CD14-positive monocyte (primary cell): ENCODE data around the gene CSTB. TPM values are rescaled to one million over a fixed set of nuclear protein-coding genes. Genes with fewer than 3 reads are reported as not detected.

Source experiments
- DNase-seq, 3 donors: peaks; one replicate each; pipeline ENCODE4 v3.0.0-alpha.2; 2011 to 2022
- H2AFZ ChIP-seq: 2 replicates; pipeline ENCODE4 v1.6.0; 2012; ENCODE audit warnings: mild to moderate bottlenecking, low read depth, low read length, inconsistent platforms; ENCODE audit not compliant: insufficient read depth, poor library complexity, severe bottlenecking
- H3K27ac ChIP-seq, 2 donors: 1 replicate in 1 of 2; 2 replicates in 1 of 2; pipeline ENCODE4 v1.5.1; 2012 to 2013; ENCODE audit warnings: low read length in 2 of 2, control low read depth in 1 of 2, inconsistent platforms in 1 of 2, low read depth in 1 of 2, mild to moderate bottlenecking in 1 of 2
- H3K27me3 ChIP-seq, 2 donors: one replicate each; pipeline versions ENCODE4 v1.6.0 to v1.6.1; 2011 to 2013; ENCODE audit warnings: low read length in 2 of 2; ENCODE audit not compliant: control insufficient read depth in 2 of 2, insufficient read depth in 2 of 2
- H3K36me3 ChIP-seq, 2 donors: replicated peaks in 1 of 2; 1 replicate in 1 of 2; 2 replicates in 1 of 2; pipeline versions ENCODE4 v1.5.1 to v1.6.1; 2012 to 2013; ENCODE audit warnings: low read length in 2 of 2, control low read depth in 1 of 2, inconsistent platforms in 1 of 2, mild to moderate bottlenecking in 1 of 2; ENCODE audit not compliant: insufficient read depth in 2 of 2, control insufficient read depth in 1 of 2
- H3K4me1 ChIP-seq, 2 donors: 1 replicate in 1 of 2; 2 replicates in 1 of 2; pipeline versions ENCODE4 v1.5.1 to v1.6.1; 2012 to 2013; ENCODE audit warnings: low read length in 2 of 2, control low read depth in 1 of 2, inconsistent platforms in 1 of 2, mild to moderate bottlenecking in 1 of 2, moderate library complexity in 1 of 2; ENCODE audit not compliant: insufficient read depth in 2 of 2, control insufficient read depth in 1 of 2
- H3K4me2 ChIP-seq: replicated peaks from 2 replicates; pipeline ENCODE3; 2012; ENCODE audit warnings: low read length, moderate library complexity, mild to moderate bottlenecking; ENCODE audit not compliant: poor library complexity, severe bottlenecking; ENCODE audit errors: extremely low read depth
- H3K4me3 ChIP-seq, 3 experiments: fragments of 200-600 bp in 1 of 3; sonication (generic) in 1 of 3; replicated peaks in 1 of 3; 1 replicate in 2 of 3; 2 replicates in 1 of 3; pipeline ENCODE4 v1.5.1; 2011 to 2013; ENCODE audit warnings: low read length in 3 of 3, mild to moderate bottlenecking in 3 of 3, control low read depth in 2 of 3, low read depth in 2 of 3, inconsistent platforms in 1 of 3, moderate library complexity in 1 of 3
- H3K79me2 ChIP-seq: 2 replicates; pipeline ENCODE4 v1.6.0; 2012; ENCODE audit warnings: mild to moderate bottlenecking, control low read depth, inconsistent platforms, low read length, moderate library complexity; ENCODE audit not compliant: insufficient read depth
- H3K9ac ChIP-seq: 2 replicates; pipeline ENCODE4 v1.6.0; 2017; ENCODE audit warnings: low read length, mild to moderate bottlenecking; ENCODE audit not compliant: insufficient read depth, poor library complexity, severe bottlenecking
- H3K9me3 ChIP-seq, 2 donors: replicated peaks in 1 of 2; 1 replicate in 1 of 2; 2 replicates in 1 of 2; pipeline versions ENCODE4 v1.5.1 to v1.6.1; 2012 to 2013; ENCODE audit warnings: low read length in 2 of 2, control low read depth in 1 of 2; ENCODE audit not compliant: control insufficient read depth in 1 of 2, insufficient read depth in 1 of 2
- H4K20me1 ChIP-seq: 2 replicates; pipeline ENCODE4 v1.6.0; 2012; ENCODE audit warnings: mild to moderate bottlenecking, low read length, control low read depth, moderate library complexity; ENCODE audit not compliant: insufficient read depth
- H3K27ac Mint-ChIP-seq, 7 donors: one replicate each; pipeline ENCODE4 v1.8.0; 2020; ENCODE audit warnings: mild to moderate bottlenecking in 7 of 7, mixed read lengths in 7 of 7, moderate library complexity in 6 of 7, inconsistent platforms in 2 of 7
- H3K27me3 Mint-ChIP-seq, 3 donors: one replicate each; pipeline ENCODE4 v1.8.0; 2021 to 2022; ENCODE audit warnings: low read depth in 3 of 3, mild to moderate bottlenecking in 3 of 3, mixed read lengths in 3 of 3, moderate library complexity in 3 of 3, inconsistent platforms in 1 of 3
- H3K36me3 Mint-ChIP-seq, 2 donors: one replicate each; pipeline ENCODE4 v1.8.0; 2020; ENCODE audit warnings: mixed read lengths in 2 of 2, inconsistent platforms in 1 of 2, mild to moderate bottlenecking in 1 of 2
- H3K4me1 Mint-ChIP-seq: one replicate; pipeline ENCODE4 v1.8.0; 2020; ENCODE audit warnings: mild to moderate bottlenecking, mixed read lengths
- H3K4me3 Mint-ChIP-seq, 2 donors: one replicate each; pipeline ENCODE4 v1.8.0; 2020; ENCODE audit warnings: mild to moderate bottlenecking in 2 of 2, mixed read lengths in 2 of 2, moderate library complexity in 1 of 2
- H3K9me3 Mint-ChIP-seq, 7 donors: one replicate each; pipeline ENCODE4 v1.8.0; 2020 to 2022; ENCODE audit warnings: mixed read lengths in 7 of 7, mild to moderate bottlenecking in 6 of 7, moderate library complexity in 6 of 7, inconsistent platforms in 2 of 7
- CTCF ChIP-seq: fragments of 200-600 bp; IDR thresholded peaks from one replicate; pipeline ENCODE4 v1.8.0; 2022; ENCODE audit warnings: antibody characterized with exemption, mild to moderate bottlenecking
- whole genome bisulfite sequencing: methylation state at CpG from one replicate; pipeline ENCODE4 v1.1.5; 2013; ENCODE audit warnings: missing lambda C conversion rate; ENCODE audit not compliant: insufficient coverage; 5-methylcytosine and 5-hydroxymethylcytosine counted together
- intact Hi-C, 2 donors: fragments of 100-400 bp; cut with micrococcal nuclease; formaldehyde crosslinking; loops; one replicate each; pipeline versions ENCODE4 v1.15.0 to v1.15.1; 2023
- polyA minus RNA-seq: library from RNA; depleted of rRNA, polyadenylated mRNA; stranded (reverse); fragments of >200 nt; gene quantifications from 2 replicates; pipeline ENCODE4 v1.2.3, GENCODE V29; 2012
- polyA plus RNA-seq, 3 donors: library from polyadenylated mRNA; depleted of rRNA in 1 of 3; unstranded in 2 of 3; stranded (reverse) in 1 of 3; fragments of 300-500 nt in 2 of 3; fragments of >200 nt in 1 of 3; fragmentation: Illumina TruSeq in 2 of 3; gene quantifications; 1 replicate in 2 of 3; 2 replicates in 1 of 3; pipeline ENCODE4 v1.2.3, GENCODE V29; 2012 to 2021
- total RNA-seq, 12 experiments: library from RNA in 1 of 12; stranded (reverse) in 1 of 12; fragments of 120-200 nt in 1 of 12; gene quantifications; one replicate each; pipeline ENCODE4 v1.2.4 and lab custom pipeline; 2013 to 2026; ENCODE audit warnings: mixed read lengths in 6 of 12, inconsistent platforms in 1 of 12

The CSTB gene
- 16.9 TPM for total RNA-seq (2013)
- polyA plus RNA-seq: 100 to 1,000 TPM in 2 of 3 donors, 10 to 100 TPM in 1; 73.7 to 120 (median 115) TPM
- polyA minus RNA-seq: 13.0 and 26.7 TPM in 2 replicates
- 40.5 to 122 (median 65.8) reads per million in 11 experiments for total RNA-seq (lab: John Stamatoyannopoulos, UW)

- peak within 1 kb of the TSS; percentile 57 to 97 (median 95) for H3K4me3 ChIP-seq
- peak within 1 kb of the TSS; percentile 93 for H3K9ac ChIP-seq
- H3K27ac Mint-ChIP-seq: peak within 1 kb of the TSS; percentile 80 to 90 (median 88)
- intact Hi-C loops: loop anchor here in 1 of 2 donors (5.0 kb wide), 1 partner anchor 49 kb away; no protein-coding TSS in a partner anchor
- TF ChIP-seq CTCF: no peak
- H3K36me3 Mint-ChIP-seq: peaks cover 29 to 32% of the 10 kb centered on the region in 2 donors
- H3K36me3 ChIP-seq: peaks cover 18 to 26% of the 10 kb centered on the region in 2 donors
- H3K27me3 Mint-ChIP-seq: peaks cover 0 to 3% (median 0%) of the 10 kb centered on the region in 3 donors
- peak within 1 kb of the TSS; percentile 96 for H3K4me2 ChIP-seq
- H3K9me3 Mint-ChIP-seq: peaks cover 5 to 16% (median 9%) of the 10 kb centered on the region in 7 donors
- peaks cover 34 to 57% of the 10 kb centered on the region in 2 donors for H3K4me1 ChIP-seq
- H3K27me3 ChIP-seq: no peaks in the 10 kb centered on the region
- WGBS: under 1% methylated on average over 71 of the region's 71 CpGs
- H3K27ac ChIP-seq: peak within 1 kb of the TSS; percentile 47 to 88
- H4K20me1 ChIP-seq: peaks cover 33% of the 10 kb centered on the region
- DNase-seq: peak; percentile 64 to 75 (median 71)
- peaks cover 46% of the 10 kb centered on the region for H3K4me1 Mint-ChIP-seq
- H3K4me3 Mint-ChIP-seq: peak within 1 kb of the TSS; percentile 95 to 98
- peak within 1 kb of the TSS; percentile 74 for H2AFZ ChIP-seq
- H3K79me2 ChIP-seq: peaks cover 16% of the 10 kb centered on the region
- peaks cover 0 to 11% of the 10 kb centered on the region in 2 donors for H3K9me3 ChIP-seq
These were observed at the start of gene CSTB for GRCh38 chr21:43775795-43776430. Gene CSTB (minus strand): TSS chr21:43776308. CDS start chr21:43776269, 39 bp downstream.

- DNase-seq: no peak
- Histone ChIP-seq H3K79me2 (no peaks in the 10 kb centered on the region), H3K4me1 (peaks cover 31 to 45% of the 10 kb centered on the region in 2 donors), H3K4me3 (no peak overlapping the region), H3K27ac (no peak overlapping the region), H3K36me3 (no peaks in the 10 kb centered on the region), H3K9me3 (no peaks in the 10 kb centered on the region), H3K4me2 (no peak overlapping the region), H3K9ac (no peak overlapping the region), H2AFZ (no peak overlapping the region), H4K20me1 (no peaks in the 10 kb centered on the region), H3K27me3 (no peaks in the 10 kb centered on the region)
- no peaks in the 10 kb centered on the region for H3K36me3 Mint-ChIP-seq
- H3K4me3 Mint-ChIP-seq: no peak overlapping the region
- no peak for TF ChIP-seq CTCF
- no peak overlapping the region for H3K27ac Mint-ChIP-seq
- intact Hi-C loops: no loop called here
- H3K4me1 Mint-ChIP-seq: peaks cover 40% of the 10 kb centered on the region
- WGBS: 96% methylated on average over 12 of the region's 24 CpGs
- peaks cover 0 to 3% (median 0%) of the 10 kb centered on the region in 7 donors for H3K9me3 Mint-ChIP-seq
- H3K27me3 Mint-ChIP-seq: peaks cover 3 to 13% (median 9%) of the 10 kb centered on the region in 3 donors
These were observed 49.3 kb upstream of the CSTB start for GRCh38 chr21:43825242-43825935.
